GM18505 (cell line): ENCODE measurements around the gene AFAP1L2.

ENCODE experiments used
- ATAC-seq: cut with Tn5 transposase; IDR thresholded peaks from one replicate; pipeline ENCODE4 v1.9.1; 2021; ENCODE audit not compliant: unreplicated experiment
- POLR2A ChIP-seq: IDR thresholded peaks from 4 replicates; pipeline ENCODE4 v1.6.1; 2011; ENCODE audit warnings: borderline replicate concordance; ENCODE audit not compliant: insufficient read depth, insufficient read length; ENCODE audit errors: extremely low read depth

The AFAP1L2 gene

DNA sequence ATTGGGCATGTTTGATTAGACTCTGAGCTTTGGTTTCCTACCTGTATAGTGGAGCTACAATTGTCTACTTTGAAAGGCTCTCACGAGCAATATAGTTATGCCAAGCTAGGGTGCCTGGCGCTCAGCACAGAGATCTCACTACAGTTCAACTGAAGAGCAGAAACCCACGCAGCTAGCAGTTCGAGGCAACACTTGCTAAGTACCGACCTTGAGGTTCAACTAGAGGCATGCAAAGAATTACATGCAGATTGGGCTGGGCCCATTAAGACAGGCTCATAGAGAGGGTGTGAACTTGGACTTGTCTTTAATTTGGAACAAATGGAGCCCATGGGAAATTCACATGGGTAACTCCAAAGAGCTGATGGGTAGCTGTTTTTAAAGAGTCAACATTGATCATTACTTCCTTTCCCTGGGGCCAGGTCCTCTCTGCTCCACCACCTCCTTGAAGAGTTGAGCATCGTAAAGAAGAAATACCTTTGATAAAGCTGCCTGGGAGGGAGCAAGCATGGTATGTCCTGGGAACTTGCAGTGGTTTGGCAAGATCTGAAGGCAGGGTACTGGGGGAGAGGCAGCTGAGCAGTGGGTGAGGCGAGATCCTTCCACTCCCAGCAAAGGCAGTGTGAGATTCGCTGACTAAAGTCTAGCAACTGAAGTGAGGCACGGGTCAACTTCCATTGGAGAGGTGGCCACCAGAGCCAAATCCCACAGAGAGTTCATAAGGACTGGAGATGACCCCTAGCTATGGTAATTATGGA, 25.5 kb upstream of the AFAP1L2 start:
- no peak for ATAC-seq
- TF ChIP-seq POLR2A: no peak

DNA sequence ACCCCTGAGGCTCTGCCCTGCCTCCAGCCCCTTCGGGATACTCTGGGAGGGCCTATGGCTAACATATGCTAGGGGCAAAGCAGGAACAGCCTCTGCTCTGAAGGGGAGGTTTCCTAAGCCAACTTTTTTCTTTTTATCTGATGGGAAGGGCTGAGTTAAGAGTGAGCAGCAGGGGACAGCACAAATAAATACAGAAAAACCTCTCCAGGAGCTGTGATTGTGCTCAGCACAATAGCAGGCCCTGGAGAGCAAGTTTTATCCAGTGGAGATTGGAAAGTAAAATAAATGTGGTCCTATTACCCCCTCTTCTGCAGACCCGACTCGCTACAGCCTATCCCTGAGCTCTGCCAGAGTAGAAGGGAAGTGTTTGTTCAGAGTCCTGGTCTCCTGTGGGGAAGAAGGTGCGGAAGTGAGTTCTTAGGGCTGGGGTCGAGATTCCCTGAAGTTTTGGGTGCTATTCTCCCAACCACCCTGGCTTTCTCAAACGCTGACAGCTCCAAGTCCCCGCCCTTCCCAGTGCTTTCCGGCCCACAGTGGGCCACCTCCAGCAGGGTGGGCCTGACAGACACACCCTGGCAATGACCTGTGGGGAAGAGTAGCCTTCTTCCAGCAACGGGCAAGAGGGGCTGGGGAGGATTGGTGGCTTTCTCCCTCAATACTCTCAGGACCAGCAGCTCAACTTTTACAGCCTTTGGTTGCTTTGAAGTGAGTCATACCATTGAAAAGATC, 23.0 kb upstream of the AFAP1L2 start:
- TF ChIP-seq POLR2A: no peak
- no peak for ATAC-seq

DNA sequence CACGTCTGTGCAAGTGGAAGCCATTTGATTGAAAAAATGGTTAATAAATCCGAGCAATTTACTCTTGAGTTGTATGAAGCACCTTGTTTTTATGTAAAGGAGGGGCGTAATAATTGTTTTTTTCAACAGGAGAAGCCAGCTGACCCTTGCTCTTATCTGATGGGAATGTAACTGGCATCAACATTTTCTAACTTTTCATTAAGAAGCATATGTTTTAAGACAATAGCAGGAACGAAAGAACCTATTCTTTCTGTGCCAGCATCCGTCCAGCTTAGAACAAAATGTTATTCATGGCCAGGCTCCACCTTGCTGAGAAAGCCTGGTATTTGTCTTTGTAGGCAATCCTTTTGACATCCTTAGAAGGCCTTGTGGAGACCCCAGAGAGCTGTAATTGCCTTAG, 22.2 kb upstream of the AFAP1L2 start:
- ATAC-seq: no peak
- TF ChIP-seq POLR2A: no peak

DNA sequence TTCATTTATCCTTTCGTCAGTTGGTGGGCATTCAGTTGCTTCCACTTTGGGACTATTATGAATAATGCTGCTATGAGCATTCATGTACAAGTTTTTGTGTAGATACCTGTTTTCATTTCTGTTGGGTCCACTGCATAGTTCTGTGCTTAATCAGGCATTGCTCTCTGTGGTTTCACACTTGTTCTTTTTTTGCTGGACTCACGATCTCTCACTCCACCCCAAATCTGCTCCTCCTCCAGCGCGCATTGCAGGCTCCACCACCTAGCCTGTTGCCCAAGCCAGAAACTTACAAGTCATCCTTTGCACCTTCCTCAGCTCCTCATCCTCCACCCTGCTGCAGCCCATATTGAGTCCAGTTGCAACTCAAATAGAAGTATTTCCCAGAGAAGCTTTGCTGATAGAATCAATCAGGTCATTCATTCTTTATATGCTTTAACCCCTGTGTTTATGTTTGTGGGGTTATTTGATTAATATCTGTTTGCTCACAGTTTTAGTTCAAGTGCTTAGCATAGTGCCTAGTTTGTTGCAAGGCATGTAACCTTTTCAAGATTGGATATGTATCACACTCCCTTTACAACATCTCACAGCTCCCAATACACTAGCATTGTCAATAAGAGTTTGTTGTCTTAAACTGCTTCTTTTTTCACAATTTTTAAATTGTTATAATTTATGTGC, 16.6 kb upstream of the AFAP1L2 start:
- ATAC-seq: no peak
- no peak for TF ChIP-seq POLR2A

DNA sequence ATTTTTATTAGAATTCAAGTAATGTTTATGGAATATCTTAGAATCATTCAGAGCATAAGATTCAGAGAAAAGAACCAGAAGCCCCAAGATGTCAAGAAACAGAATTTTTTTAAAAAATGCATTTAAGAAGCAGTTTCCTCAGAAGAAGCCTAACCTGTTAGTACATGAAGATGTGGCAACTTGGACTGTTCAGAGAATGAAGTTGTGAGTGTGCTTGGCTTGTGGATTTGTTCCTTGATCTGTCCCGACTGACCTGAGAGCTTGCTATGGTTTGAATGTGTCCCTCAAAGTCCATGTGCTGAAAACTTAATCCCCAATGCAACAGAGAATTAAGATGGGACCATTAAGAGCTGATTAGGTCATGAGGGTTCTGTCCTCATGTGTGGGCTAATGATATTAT, 13.8 kb upstream of the AFAP1L2 start:
- no peak for ATAC-seq
- no peak for TF ChIP-seq POLR2A

DNA sequence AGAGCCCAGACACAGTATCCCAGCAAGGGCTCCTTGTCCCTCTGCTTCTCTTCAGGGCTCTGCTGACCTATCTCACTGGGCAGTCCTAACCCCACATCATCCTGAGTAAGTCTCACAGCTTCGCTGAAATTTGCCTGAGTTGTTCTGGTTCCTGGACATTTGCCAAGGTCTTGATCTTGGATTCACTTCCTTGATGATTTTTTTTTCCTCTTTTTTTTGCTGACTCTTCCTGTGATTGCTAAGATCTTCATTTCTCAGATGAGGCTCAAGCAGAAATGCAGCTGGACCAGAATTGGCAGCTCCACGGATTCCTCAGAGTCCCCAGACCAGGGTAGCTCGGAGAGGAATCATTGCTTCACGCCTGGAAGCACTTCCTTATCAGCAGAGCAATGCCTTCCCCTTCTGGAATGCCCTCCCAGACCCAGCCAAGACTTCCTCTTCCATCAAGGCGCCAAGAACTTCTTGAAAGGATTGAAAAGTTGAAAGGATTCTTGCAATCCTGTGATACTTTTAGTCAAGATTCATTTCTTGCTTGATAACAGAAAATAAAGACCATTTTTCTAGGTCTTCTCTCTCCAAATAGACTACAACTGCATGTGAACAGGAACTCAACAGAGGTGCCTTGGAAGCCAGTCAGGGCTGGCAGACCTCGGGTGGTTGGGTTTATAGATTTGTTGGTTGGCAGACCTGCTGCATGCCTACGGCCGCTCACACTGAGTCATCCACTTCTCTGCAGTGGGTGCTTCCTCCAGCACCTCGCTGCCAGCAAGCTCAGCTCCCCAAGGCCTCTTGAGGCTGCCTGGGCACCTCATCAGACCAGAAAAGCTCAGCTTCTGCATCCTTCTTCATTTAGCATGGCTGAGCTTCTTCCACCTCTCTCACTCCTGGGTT, 8.8 kb upstream of the AFAP1L2 start:
- TF ChIP-seq POLR2A: no peak
- ATAC-seq: no peak

DNA sequence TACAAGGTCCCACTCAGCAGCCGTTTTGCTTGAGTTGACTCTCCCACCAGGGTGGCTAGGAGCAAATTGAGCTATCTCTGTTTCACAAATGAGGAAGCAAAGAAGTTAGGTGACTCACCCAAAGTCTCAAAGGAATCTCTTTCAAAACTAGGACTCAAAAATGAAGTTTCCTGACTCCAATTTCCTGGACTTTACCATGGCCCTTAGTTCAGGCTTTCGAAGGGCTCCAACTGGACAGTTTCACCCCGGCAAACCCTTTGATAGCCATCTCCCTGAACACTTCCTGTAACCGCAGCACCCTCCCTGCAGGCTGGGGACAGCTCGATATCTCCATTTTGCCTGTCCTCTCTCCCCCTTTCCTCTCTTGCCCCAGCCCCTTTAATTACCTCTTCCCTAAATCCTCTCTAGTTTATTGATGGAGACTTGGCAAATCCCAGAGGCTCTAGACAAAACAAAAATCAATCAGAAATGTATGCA, 4.7 kb upstream of the AFAP1L2 start:
- ATAC-seq: no peak
- no peak for TF ChIP-seq POLR2A

DNA sequence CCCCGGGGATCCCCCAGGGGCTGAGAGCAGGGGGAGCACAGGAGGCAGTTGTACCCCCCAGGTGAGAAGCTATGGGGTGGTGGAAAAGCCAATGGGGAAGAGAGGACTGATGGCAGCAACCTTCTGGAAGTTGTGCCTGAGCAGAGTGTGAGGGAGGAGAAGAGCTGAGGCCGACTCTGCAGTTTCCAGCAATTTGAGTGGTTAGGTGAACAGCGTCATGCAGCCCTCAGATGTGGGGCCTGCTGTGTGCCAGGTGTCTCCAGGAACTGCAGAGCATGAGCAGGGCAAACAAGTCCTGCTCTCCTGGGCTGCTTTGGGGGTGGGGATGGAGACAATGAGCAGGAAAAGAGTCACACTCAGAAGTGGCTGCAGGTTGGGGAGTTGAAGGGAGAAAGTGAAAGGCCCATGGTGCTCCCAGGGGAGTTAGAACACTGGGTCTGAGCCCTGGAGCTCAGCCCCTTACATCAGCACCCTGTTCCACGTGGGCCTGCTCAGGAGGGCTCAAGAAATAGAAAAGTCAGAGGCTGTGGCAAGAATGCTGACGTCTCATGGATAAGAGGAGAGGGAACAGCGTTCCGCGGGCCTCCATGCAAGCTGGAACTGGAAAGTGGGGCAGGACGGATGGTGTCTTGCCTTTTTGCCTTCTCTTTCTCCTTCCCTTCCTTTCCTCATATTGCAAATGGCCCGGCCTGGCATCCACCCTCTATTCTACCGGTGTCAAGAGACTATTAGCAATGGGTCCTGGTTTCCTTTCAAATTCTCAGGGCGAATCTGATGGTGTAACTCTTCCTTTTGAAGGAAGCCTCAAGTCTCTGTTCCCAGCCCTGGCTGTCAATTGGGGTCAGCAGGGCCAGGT, 4.0 kb upstream of the AFAP1L2 start:
- no peak for ATAC-seq
- no peak for TF ChIP-seq POLR2A

DNA sequence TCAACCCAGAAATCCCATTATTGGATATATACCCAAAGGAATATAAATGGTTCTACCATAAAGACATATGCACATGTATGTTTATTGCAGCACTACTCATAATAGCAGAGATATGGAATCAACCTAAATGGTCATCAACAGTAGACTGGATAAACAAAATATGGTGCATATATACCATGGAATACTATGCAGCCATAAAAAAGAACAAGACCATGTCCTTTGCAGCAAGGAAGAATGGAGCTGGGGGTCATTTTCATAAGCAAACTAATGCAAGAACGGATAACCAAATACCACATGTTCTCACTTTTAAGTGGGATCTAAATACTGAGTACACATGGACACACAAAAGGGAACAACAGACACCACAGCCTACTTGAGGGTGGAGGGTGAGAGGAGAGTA, 2.2 kb upstream of the AFAP1L2 start:
- no peak for TF ChIP-seq POLR2A
- ATAC-seq: no peak

DNA sequence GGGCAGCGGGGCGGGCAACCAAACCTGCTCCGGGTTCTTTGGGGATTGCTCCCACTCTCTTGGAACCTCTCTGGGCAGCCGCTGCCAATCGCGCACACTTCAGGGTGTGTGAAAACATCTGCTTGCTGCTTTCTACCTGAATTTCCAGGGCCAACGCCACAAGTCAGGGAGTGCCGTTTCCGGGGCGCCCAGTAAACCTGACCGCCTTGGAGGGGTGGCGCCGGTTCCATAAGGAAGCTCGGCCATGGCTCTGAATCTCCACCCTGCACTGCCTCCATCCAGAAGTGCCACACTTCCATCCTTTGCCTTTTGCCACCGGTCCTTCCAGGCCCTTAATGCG, 679 bp upstream of the AFAP1L2 start:
- no peak for ATAC-seq
- TF ChIP-seq POLR2A: no peak

DNA sequence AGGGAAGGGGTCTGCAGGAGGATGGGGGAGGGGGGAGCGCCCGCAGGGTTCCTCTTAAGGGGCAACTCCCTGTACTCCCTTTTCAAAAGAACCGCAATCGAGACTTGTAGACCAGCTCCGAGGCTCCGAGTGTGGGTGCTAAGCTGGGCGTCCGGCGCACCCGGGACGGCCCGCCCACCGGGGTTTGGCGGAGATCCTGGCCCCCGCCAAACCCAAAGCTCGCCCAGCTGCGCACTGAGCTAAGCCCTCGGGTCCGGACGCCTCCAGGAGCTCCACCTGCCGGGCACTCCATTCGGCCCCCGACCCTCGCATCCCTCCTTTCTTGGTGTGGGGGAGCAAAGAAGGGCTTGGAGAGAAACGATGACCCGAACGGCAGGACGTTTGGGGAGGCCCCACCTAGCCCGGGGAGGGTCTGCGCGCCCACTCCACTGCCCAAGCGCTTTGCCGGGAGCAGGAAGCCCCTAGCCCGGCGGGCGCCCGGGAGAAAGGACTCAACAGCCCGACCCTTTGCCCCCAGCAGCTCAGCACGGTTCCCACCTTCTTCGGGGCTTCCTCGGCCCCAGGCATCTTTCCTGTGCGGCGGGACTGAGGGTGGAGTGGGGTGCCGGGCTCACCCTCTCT, 651 bp downstream of the AFAP1L2 start:
- no peak for ATAC-seq
- no peak for TF ChIP-seq POLR2A
